NB4 (cell line): ENCODE measurements around the gene ME3.

Experiments
- MYC ChIP-seq: IDR thresholded peaks from 2 replicates; pipeline ENCODE4 v1.6.1; 2011; ENCODE audit warnings: low read depth, low read length
- POLR2A ChIP-seq: IDR thresholded peaks from 2 replicates; pipeline ENCODE4 v1.6.1; 2011; ENCODE audit warnings: mild to moderate bottlenecking; ENCODE audit not compliant: insufficient read length; ENCODE audit errors: extremely low read depth
- TF ChIP-seq, protein P1 (sequence below): IDR thresholded peaks from one replicate; pipeline ENCODE4 v1.5.1; 2012; ENCODE audit warnings: low read depth, low read length
- TF ChIP-seq, protein P2 (sequence below): IDR thresholded peaks from 2 replicates; pipeline ENCODE4 v1.6.1; 2011; ENCODE audit warnings: low read depth, low read length

DNA sequence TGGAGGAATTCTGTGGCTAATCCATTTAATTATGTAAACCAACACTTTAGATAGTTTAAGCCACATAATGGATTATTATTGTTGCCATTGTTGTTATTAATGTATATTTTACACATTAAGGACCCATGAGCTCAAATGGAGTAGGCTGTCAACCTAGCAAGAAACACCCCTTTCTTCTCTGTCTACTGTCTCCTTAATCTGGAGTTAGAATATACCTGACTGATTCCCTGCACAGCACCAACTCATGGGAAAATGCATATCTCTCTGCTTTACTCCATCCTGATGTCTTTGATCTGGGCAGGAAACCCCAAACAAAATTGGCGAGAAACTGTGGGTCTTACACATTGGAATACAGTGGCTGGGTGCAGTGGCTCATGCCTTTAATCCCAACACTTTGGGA, 24.0 kb upstream of the ME3 start:
- TF ChIP-seq, protein P1, sequence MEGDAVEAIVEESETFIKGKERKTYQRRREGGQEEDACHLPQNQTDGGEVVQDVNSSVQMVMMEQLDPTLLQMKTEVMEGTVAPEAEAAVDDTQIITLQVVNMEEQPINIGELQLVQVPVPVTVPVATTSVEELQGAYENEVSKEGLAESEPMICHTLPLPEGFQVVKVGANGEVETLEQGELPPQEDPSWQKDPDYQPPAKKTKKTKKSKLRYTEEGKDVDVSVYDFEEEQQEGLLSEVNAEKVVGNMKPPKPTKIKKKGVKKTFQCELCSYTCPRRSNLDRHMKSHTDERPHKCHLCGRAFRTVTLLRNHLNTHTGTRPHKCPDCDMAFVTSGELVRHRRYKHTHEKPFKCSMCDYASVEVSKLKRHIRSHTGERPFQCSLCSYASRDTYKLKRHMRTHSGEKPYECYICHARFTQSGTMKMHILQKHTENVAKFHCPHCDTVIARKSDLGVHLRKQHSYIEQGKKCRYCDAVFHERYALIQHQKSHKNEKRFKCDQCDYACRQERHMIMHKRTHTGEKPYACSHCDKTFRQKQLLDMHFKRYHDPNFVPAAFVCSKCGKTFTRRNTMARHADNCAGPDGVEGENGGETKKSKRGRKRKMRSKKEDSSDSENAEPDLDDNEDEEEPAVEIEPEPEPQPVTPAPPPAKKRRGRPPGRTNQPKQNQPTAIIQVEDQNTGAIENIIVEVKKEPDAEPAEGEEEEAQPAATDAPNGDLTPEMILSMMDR, result no peak
- TF ChIP-seq POLR2A (no peak), MYC (no peak)
- TF ChIP-seq, protein P2, sequence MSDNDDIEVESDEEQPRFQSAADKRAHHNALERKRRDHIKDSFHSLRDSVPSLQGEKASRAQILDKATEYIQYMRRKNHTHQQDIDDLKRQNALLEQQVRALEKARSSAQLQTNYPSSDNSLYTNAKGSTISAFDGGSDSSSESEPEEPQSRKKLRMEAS, result no peak
